SK-N-SH (cell line): ENCODE results near the gene SNRPA1. TPM values are rescaled to one million over a fixed set of nuclear protein-coding genes. Genes with fewer than 3 reads are reported as not detected.

Source experiments
- CTCF ChIA-PET: fragments of 300-600, 350-600 bp; formaldehyde crosslinking; extraction: SDS; loops from one replicate; lab custom pipeline; 2021; lab: Yijun Ruan, JAX
- POLR2A ChIA-PET: fragments of 350-600 bp; sonication (Branson Sonifier 250); formaldehyde crosslinking; extraction: SDS; loops from one replicate; lab custom pipeline; 2020; ENCODE audit warnings: antibody characterized with exemption, inconsistent platforms; lab: Yijun Ruan, JAX
- DNase-seq: peaks from one replicate; pipeline ENCODE4 v3.0.0; 2012
- H2AFZ ChIP-seq: fragments of 200-600 bp; sonication (generic); 2 replicates; pipeline ENCODE4 v1.8.1; 2016; ENCODE audit warnings: antibody characterized with exemption, mild to moderate bottlenecking, low read depth
- H3F3A ChIP-seq: fragments of 200-600 bp; sonication (generic); replicated peaks from 2 replicates; pipeline ENCODE3; 2016; ENCODE audit warnings: antibody characterized with exemption, mild to moderate bottlenecking; ENCODE audit not compliant: insufficient read depth
- H3K27ac ChIP-seq, 2 experiments: fragments of 200-500 bp in 1 of 2; fragments of 200-600 bp in 1 of 2; sonication (Bioruptor generic) in 1 of 2; sonication (generic), shearing (Covaris generic) in 1 of 2; 2 replicates each; pipeline versions ENCODE4 v1.5.1 to v1.6.1; 2014 to 2016; ENCODE audit warnings: low read depth in 2 of 2, inconsistent platforms in 1 of 2, low read length in 1 of 2, mild to moderate bottlenecking in 1 of 2, mixed read lengths in 1 of 2
- H3K27me3 ChIP-seq: fragments of 200-600 bp; sonication (generic), shearing (Covaris generic); 2 replicates; pipeline ENCODE4 v1.6.1; 2016; ENCODE audit warnings: mixed run types; ENCODE audit not compliant: insufficient read depth
- H3K36me3 ChIP-seq, 2 experiments: fragments of 200-500 bp in 1 of 2; fragments of 200-600 bp in 1 of 2; sonication (Bioruptor generic) in 1 of 2; sonication (generic) in 1 of 2; replicated peaks in 1 of 2; 2 replicates each; pipeline versions ENCODE3 to v1.5.1; 2014 to 2016; ENCODE audit warnings: low read length in 1 of 2, mild to moderate bottlenecking in 1 of 2; ENCODE audit not compliant: insufficient read depth in 2 of 2, control insufficient read depth in 1 of 2
- H3K4me1 ChIP-seq, 2 experiments: fragments of 200-500 bp in 1 of 2; fragments of 200-600 bp in 1 of 2; sonication (Bioruptor generic) in 1 of 2; sonication (generic), shearing (Covaris generic) in 1 of 2; 2 replicates each; pipeline versions ENCODE4 v1.5.1 to v1.6.1; 2014 to 2016; ENCODE audit warnings: low read depth in 1 of 2, low read length in 1 of 2, mixed run types in 1 of 2; ENCODE audit not compliant: insufficient read depth in 2 of 2, control insufficient read depth in 1 of 2
- H3K4me2 ChIP-seq: fragments of 200-600 bp; sonication (generic), shearing (Covaris generic); 2 replicates; pipeline ENCODE4 v1.6.1; 2017; ENCODE audit warnings: mixed run types
- H3K4me3 ChIP-seq, 2 experiments: fragments of 200-500 bp in 1 of 2; fragments of 200-600 bp in 1 of 2; sonication (Bioruptor generic) in 1 of 2; sonication (generic), shearing (Covaris generic) in 1 of 2; 2 replicates each; pipeline versions ENCODE4 v1.5.1 to v1.8.1; 2014 to 2016; ENCODE audit warnings: low read depth in 2 of 2, inconsistent platforms in 1 of 2, low read length in 1 of 2, mild to moderate bottlenecking in 1 of 2, mixed read lengths in 1 of 2, moderate library complexity in 1 of 2
- H3K79me2 ChIP-seq: fragments of 200-600 bp; sonication (generic); 2 replicates; pipeline ENCODE4 v1.8.1; 2017; ENCODE audit warnings: mild to moderate bottlenecking; ENCODE audit not compliant: insufficient read depth
- H3K9ac ChIP-seq: fragments of 200-600 bp; sonication (generic); 2 replicates; pipeline ENCODE4 v1.6.1; 2017; ENCODE audit warnings: mixed run types
- H3K9me2 ChIP-seq: fragments of 200-600 bp; sonication (generic); 2 replicates; pipeline ENCODE4 v1.6.1; 2017; ENCODE audit warnings: mixed run types
- H3K9me3 ChIP-seq: fragments of 200-600 bp; sonication (generic); 2 replicates; pipeline ENCODE4 v1.6.1; 2017; ENCODE audit warnings: mixed run types, mild to moderate bottlenecking, moderate library complexity
- H4K20me1 ChIP-seq: fragments of 200-600 bp; sonication (generic); 2 replicates; pipeline ENCODE4 v1.6.1; 2017; ENCODE audit warnings: mild to moderate bottlenecking, mixed run types; ENCODE audit not compliant: insufficient read depth
- CHD2 ChIP-seq: fragments of 150-350 bp; IDR thresholded peaks from 2 replicates; pipeline ENCODE4 v1.6.1; 2018; ENCODE audit warnings: low read length; ENCODE audit not compliant: partially characterized antibody
- ELF1 ChIP-seq: IDR thresholded peaks from 2 replicates; pipeline ENCODE4 v1.4.0; 2012
- EP300 ChIP-seq, 2 experiments: IDR thresholded peaks; 2 replicates each; pipeline versions ENCODE4 v1.4.0 to v1.6.1; 2012; ENCODE audit warnings: borderline replicate concordance in 1 of 2, low read depth in 1 of 2, low read length in 1 of 2
- FOSL2 ChIP-seq: IDR thresholded peaks from 2 replicates; pipeline ENCODE4 v1.4.0; 2012; ENCODE audit warnings: low read depth, mild to moderate bottlenecking, moderate library complexity, borderline replicate concordance
- GABPA ChIP-seq: IDR thresholded peaks from 2 replicates; pipeline ENCODE4 v1.4.0; 2012; ENCODE audit warnings: low read depth, mild to moderate bottlenecking
- GATA2 ChIP-seq: sonication (generic); formaldehyde crosslinking; IDR thresholded peaks from 2 replicates; pipeline ENCODE4 v1.5.0; 2020; ENCODE audit warnings: mild to moderate bottlenecking, missing genetic modification reagents
- NFIC ChIP-seq: IDR thresholded peaks from 2 replicates; pipeline ENCODE4 v1.4.0; 2012; ENCODE audit warnings: borderline replicate concordance
- NRF1 ChIP-seq: IDR thresholded peaks from 2 replicates; pipeline ENCODE4 v1.6.1; 2012; ENCODE audit warnings: low read depth, mild to moderate bottlenecking, low read length
- POLR2AphosphoS5 ChIP-seq: IDR thresholded peaks from 2 replicates; pipeline ENCODE4 v1.6.1; 2012; ENCODE audit warnings: low read depth, low read length
- RAD21 ChIP-seq: IDR thresholded peaks from 2 replicates; pipeline ENCODE4 v1.6.1; 2012; ENCODE audit warnings: mild to moderate bottlenecking, low read length
- RFX5 ChIP-seq: IDR thresholded peaks from 2 replicates; pipeline ENCODE4 v1.6.1; 2012; ENCODE audit warnings: mild to moderate bottlenecking, improper control_type of control experiment, low read length
- TAF1 ChIP-seq: IDR thresholded peaks from 2 replicates; pipeline ENCODE4 v1.6.1; 2012; ENCODE audit warnings: low read depth, mild to moderate bottlenecking, low read length, moderate library complexity, borderline replicate concordance
- TEAD4 ChIP-seq: IDR thresholded peaks from 2 replicates; pipeline ENCODE4 v1.4.0; 2012; ENCODE audit warnings: mild to moderate bottlenecking, borderline replicate concordance; ENCODE audit not compliant: insufficient read depth
- YY1 ChIP-seq: IDR thresholded peaks from 2 replicates; pipeline ENCODE4 v1.4.0; 2012; ENCODE audit warnings: low read depth, mild to moderate bottlenecking
- WGBS: methylation state at CpG from one replicate; pipeline ENCODE4 v1.1.6; 2017; ENCODE audit warnings: low lambda C conversion rate; 5-methylcytosine and 5-hydroxymethylcytosine counted together
- polyA plus RNA-seq, 3 experiments: library from polyadenylated mRNA; depleted of rRNA; stranded (reverse); fragments of >200 nt; gene quantifications; 2 replicates each; pipeline ENCODE4 v1.2.3, GENCODE V29; 2012
- TF ChIP-seq, protein P1 (sequence below): fragments of 200-600 bp; sonication (generic); IDR thresholded peaks from 2 replicates; pipeline ENCODE4 v1.6.1; 2017; ENCODE audit warnings: antibody characterized with exemption, mild to moderate bottlenecking, moderate library complexity
- TF ChIP-seq, protein P2 (sequence below): fragments of 150-350 bp; IDR thresholded peaks from 2 replicates; pipeline ENCODE4 v1.6.1; 2016; ENCODE audit warnings: mild to moderate bottlenecking, low read depth, low read length
- TF ChIP-seq, protein P3 (sequence below): IDR thresholded peaks from 2 replicates; pipeline ENCODE4 v1.4.0; 2012; ENCODE audit warnings: low read depth, borderline replicate concordance
- TF ChIP-seq, protein P4 (sequence below): IDR thresholded peaks from 2 replicates; pipeline ENCODE4 v1.4.0; 2012; ENCODE audit warnings: low read depth

SNRPA1 gene
- polyA plus RNA-seq, 1 of the 3 experiments (the other 2 are of a cell fraction), result 62.3 TPM

DNA sequence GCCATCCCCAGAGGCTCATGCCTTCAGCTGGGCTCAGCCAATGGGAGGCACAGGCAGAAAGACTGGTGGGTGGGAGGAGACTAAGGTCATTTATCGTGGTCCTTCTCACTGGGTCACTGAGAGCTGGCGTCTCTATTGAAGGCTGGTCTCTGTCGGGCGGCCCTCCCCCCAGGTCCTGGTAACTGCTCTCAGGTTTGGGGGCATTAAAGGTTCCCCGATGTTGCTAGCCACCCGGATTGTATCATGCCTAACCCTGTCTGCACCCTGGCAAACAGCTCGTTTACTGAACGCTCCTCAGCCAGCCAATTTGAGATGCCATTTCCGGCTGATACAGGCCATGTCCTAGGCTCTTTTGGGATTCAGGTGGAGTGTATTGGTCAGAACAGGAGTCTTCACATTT is 28.3 kb downstream of the SNRPA1 start:
- no peaks in the 10 kb centered on the region for H4K20me1 ChIP-seq
- H2AFZ ChIP-seq, result no peak overlapping the region
- WGBS, result 92% methylated on average over 6 of the region's 9 CpGs

More for the DNA sequence above, 28.3 kb downstream of the SNRPA1 start:
- Histone ChIP-seq H3K36me3 (peaks cover 19 to 20% of the 10 kb centered on the region in 2 experiments), H3K27me3 (no peaks in the 10 kb centered on the region), H3K4me2 (no peak overlapping the region), H3F3A (peaks cover 8% of the 10 kb centered on the region), H3K27ac (no peak overlapping the region; a peak in 1 of 4 replicates), H3K79me2 (no peaks in the 10 kb centered on the region), H3K4me3 (no peak overlapping the region), H3K4me1 (peaks cover 0 to 6% of the 10 kb centered on the region in 2 experiments; a peak in 1 of 4 replicates), H3K9me2 (no peaks in the 10 kb centered on the region), H3K9ac (no peak overlapping the region), H3K9me3 (no peaks in the 10 kb centered on the region)
- no peak for TF ChIP-seq RFX5
- no peak for TF ChIP-seq POLR2AphosphoS5
- no peak for TF ChIP-seq FOSL2
- TF ChIP-seq, protein P1, sequence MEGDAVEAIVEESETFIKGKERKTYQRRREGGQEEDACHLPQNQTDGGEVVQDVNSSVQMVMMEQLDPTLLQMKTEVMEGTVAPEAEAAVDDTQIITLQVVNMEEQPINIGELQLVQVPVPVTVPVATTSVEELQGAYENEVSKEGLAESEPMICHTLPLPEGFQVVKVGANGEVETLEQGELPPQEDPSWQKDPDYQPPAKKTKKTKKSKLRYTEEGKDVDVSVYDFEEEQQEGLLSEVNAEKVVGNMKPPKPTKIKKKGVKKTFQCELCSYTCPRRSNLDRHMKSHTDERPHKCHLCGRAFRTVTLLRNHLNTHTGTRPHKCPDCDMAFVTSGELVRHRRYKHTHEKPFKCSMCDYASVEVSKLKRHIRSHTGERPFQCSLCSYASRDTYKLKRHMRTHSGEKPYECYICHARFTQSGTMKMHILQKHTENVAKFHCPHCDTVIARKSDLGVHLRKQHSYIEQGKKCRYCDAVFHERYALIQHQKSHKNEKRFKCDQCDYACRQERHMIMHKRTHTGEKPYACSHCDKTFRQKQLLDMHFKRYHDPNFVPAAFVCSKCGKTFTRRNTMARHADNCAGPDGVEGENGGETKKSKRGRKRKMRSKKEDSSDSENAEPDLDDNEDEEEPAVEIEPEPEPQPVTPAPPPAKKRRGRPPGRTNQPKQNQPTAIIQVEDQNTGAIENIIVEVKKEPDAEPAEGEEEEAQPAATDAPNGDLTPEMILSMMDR, result no peak
- no peak for TF ChIP-seq CHD2
- no peak for TF ChIP-seq EP300 (IDR thresholded peaks at IDR 0.05; ENCODE audit: borderline replicate concordance in 1 of 2, low read depth in 1 of 2, low read length in 1 of 2)
- TF ChIP-seq, protein P2, sequence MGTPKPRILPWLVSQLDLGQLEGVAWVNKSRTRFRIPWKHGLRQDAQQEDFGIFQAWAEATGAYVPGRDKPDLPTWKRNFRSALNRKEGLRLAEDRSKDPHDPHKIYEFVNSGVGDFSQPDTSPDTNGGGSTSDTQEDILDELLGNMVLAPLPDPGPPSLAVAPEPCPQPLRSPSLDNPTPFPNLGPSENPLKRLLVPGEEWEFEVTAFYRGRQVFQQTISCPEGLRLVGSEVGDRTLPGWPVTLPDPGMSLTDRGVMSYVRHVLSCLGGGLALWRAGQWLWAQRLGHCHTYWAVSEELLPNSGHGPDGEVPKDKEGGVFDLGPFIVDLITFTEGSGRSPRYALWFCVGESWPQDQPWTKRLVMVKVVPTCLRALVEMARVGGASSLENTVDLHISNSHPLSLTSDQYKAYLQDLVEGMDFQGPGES, result no peak
- TF ChIP-seq ELF1, result no peak
- TF ChIP-seq, protein P3, sequence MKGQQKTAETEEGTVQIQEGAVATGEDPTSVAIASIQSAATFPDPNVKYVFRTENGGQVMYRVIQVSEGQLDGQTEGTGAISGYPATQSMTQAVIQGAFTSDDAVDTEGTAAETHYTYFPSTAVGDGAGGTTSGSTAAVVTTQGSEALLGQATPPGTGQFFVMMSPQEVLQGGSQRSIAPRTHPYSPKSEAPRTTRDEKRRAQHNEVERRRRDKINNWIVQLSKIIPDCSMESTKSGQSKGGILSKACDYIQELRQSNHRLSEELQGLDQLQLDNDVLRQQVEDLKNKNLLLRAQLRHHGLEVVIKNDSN, result no peak
- no peak for TF ChIP-seq NRF1
- TF ChIP-seq GABPA, result no peak
- TF ChIP-seq NFIC, result no peak
- no peak for TF ChIP-seq GATA2 (CRISPR knock-in tag)
- no peak for TF ChIP-seq TEAD4
- TF ChIP-seq, protein P4, sequence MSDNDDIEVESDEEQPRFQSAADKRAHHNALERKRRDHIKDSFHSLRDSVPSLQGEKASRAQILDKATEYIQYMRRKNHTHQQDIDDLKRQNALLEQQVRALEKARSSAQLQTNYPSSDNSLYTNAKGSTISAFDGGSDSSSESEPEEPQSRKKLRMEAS, result no peak
- no peak for TF ChIP-seq TAF1
- no peak for TF ChIP-seq YY1
- no peak for TF ChIP-seq RAD21
- CTCF ChIA-PET, result interaction anchor here (0.8 to 2.3 kb wide), 11 partner anchors 9 to 376 kb away, joined by 3 to 17 read pairs (median 3); no protein-coding TSS in a partner anchor
- DNase-seq, result no peak
- POLR2A ChIA-PET, result interaction anchor here (1.2 kb wide), 1 partner anchor 642 kb away, joined by 4 read pairs; no protein-coding TSS in a partner anchor
